ENCODE results near the gene CEACAM20.
"Not testable (repeated sequence)": the region's sequence is repeated elsewhere in the genome, so short reads cannot be mapped to it uniquely, and the experiment has no call there.

The CEACAM20 gene

GRCh38 chr19:44544031-44544430, 14.6 kb upstream of the CEACAM20 start:
- DNase-seq: no peak

GRCh38 chr19:44542671-44543070, 13.2 kb upstream of the CEACAM20 start:
- no peak for DNase-seq

GRCh38 chr19:44540736-44541135, 11.3 kb upstream of the CEACAM20 start:
- DNase-seq: no peak

GRCh38 chr19:44539991-44540390, 10.5 kb upstream of the CEACAM20 start:
- no peak for DNase-seq

DNA sequence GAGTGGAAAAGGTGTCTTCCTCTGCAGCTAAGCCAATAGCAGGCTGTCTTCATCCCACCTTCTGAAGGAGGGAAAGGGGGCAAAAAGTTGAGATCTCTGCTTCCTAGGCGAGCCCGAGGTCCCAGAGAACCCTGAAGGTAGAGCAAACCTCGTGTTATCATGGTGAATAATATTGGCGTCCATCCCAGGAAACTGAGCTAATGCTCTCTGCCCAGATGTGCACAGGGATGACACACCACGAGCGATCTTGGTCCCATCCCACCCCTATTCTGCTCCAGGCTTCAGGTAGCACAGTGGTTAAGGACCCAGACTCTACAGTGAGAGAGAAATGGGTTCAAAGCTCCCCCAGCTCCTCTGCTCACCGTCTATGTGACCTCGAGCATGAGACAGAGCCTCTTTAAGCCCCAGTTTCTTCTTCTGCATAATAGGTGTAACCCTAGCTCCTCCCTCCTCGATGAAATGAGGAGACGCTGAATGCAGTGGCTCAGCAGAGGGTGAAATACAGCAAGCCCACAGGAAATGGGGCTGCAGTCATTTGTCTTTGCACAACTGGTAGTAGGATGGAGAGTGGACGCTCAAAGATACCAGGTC, 9.9 kb upstream of the CEACAM20 start:
- no peak for DNase-seq

DNA sequence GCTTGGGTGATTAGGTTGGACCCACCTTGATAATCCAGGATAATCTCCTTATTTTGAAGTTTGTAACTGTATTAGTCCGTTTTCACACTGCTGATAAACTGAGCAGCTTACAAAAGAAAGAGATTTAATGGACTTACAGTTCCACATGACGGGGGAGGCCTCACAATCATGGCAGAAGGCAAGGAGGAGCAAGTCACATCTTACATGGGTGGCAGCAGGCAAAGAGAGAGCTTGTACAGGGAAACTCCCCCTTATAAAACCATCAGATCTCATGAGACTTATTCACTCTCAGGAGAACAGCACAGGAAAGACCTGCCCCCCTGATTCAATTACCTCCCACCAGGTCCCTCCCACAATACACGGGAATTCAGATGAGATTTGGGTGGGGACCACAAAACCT, 5.9 kb upstream of the CEACAM20 start:
- not testable (repeated sequence) for DNase-seq

GRCh38 chr19:44532819-44533218, 3.3 kb upstream of the CEACAM20 start:
- no peak for DNase-seq

GRCh38 chr19:44530777-44531176, 1.3 kb upstream of the CEACAM20 start:
- DNase-seq: no peak

GRCh38 chr19:44527554-44527953, 1.9 kb downstream of the CEACAM20 start:
- DNase-seq: no peak

DNA sequence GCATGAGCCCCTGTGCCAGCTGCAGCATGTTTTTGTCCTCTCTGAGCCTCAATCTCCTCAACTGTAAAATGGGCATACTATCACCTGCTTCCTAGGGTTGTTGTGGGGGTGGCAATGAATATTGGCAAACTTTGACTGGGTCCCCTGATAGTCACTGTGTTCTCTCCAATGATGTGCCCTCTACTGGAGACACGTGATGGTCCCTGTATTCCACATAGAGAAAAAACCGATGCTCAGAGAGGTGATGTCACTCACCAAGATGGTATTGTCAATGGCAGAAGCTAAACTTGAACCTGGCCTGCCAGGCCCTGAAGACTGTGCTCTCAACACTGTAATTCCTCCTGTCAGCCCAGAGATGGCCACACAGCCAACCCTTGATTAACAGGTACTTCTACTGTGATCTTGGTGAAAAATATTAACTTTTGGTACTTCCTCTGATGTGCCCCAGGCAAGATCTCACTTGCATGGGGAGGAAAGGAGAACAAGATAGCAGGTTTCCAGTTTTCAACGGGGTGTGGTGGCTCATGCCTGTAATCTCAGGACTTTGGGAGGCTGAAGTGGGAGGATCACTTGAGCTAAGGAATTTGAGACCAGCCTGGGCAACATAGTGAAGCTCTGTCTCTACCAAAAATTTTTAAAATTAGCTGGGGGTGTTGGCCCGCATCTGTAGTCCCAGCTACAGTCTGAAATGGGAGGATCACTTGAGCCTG, 3.6 kb downstream of the CEACAM20 start:
- no peak for DNase-seq

- no peak for DNase-seq
Observed at GRCh38 chr19:44521370-44521769, 8.1 kb downstream of the CEACAM20 start.

GRCh38 chr19:44517146-44517545, 12.3 kb downstream of the CEACAM20 start:
- no peak for DNase-seq

GRCh38 chr19:44515907-44516306, 13.6 kb downstream of the CEACAM20 start:
- no peak for DNase-seq

GRCh38 chr19:44515031-44515430, 14.4 kb downstream of the CEACAM20 start:
- no peak for DNase-seq

DNA sequence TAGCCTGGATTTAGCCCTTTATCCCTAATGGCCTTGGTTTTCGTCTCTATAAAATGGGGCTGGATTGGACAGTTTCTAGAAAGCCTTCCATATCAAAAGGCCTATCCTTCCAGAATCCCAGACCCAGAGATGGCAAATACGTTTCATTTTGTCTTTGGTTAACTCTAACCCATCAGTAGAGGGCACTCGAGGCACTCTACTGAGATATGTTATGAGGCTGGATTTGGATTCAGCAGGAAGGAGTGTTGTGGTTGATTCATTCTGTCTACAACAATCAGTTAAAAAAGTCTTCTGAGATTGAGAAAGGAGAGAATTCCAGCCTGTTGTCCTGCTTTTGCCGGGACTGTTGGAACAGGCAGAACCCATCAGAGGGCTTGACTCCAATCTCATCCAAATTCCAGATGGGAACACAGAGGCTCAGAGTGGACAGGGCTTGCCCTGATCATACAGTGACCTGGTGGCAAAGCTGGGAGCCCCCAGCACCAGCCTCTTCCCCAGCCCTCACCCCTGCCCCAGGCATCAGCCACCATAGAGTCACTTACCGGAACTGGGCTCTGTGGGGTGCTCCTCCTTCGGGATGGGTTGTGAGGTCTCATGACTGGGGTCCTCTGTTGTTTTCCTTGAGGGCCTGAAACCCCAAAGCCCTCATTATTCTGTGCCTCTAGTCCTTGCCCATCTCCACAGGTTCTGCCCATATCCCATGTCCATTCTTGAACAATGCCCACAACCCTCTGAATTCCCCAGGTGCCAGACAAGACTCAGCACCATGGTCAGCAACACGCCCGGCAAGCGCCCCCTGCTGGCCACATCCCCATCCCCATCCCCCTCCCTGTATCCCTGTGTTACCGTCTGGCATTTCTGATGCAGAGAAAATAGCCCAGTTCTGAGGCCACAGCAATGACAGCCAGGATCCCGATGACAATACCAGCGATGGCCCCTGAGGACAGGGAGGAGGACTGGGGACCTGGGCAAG, 16.9 kb downstream of the CEACAM20 start:
- peak; percentile 11 for DNase-seq

- DNase-seq: no peak
Observed at GRCh38 chr19:44509478-44509877, 20.0 kb downstream of the CEACAM20 start.

- peak; percentile 89 for DNase-seq
Observed at GRCh38 chr19:44499962-44500949, 29.2 kb downstream of the CEACAM20 start, which contains the start of gene ZNF180. Gene ZNF180 (minus strand): TSS chr19:44500522. CDS start chr19:44497334, 3,188 bp downstream.

DNA sequence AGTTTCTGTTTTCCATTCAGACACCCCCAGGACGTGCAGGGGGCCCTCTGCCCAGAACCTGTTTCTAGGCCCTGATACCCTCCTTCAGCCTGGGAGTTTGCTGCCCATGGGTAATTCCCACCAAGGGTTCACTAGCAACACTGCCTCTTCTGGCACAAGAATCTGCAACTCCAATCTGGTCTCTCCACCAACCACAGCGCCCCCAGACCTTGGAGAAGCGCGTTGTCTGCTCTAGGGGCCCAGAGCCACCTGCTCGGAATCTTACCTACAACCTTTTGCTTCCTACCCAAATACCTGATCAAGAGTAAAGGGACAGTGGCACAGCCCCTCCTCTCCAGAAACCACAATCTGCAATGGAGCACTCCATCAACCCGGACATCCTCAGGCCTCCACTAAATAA, 29.9 kb downstream of the CEACAM20 start:
- DNase-seq: no peak

- DNase-seq: no peak
Observed at GRCh38 chr19:44498988-44499387, 30.5 kb downstream of the CEACAM20 start.

- DNase-seq: no peak
Observed at GRCh38 chr19:44496711-44497110, 32.8 kb downstream of the CEACAM20 start.

DNA sequence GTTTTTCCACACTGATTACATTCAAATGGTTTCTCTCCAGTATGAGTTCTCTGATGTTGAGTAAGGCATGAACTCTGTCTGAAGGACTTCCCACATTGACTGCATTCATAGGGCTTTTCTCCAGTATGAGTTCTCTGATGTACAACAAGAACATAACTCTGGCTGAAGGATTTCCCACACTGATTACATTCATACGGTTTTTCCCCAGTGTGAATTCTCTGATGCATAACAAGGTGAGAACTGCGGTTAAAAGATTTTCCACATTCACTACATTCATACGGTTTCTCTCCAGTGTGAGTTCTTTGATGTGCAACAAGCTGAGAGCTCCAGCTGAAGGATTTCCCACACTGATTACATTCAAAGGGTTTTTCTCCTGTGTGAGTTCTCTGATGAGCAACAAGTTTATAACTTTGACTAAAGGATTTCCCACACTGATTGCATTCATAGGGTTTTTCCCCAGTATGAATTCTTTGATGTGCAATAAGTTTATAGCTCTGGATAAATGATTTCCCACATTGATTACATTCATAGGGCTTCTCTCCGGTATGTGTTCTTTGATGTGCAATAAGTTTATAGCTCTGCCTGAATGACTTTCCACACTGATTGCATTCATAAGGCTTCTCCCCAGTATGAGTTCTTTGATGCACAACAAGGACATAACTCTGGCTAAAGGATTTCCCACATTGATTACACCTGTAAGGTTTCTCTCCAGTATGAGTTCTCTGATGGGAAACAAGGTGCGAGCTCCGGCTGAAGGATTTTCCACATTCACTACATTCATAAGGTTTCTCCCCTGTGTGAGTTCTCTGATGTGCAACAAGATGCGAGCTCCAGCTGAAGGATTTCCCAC, 52.7 kb downstream of the CEACAM20 start:
- peak; percentile 5 for DNase-seq

Data from NCI-H1092 treated with DMSO at 0.1 percent for 48 hours (cell line).